Activated CD4-positive, alpha-beta T cell treated with anti-CD3 and anti-CD28 coated beads, Interleukin-2, Interleukin-4, amounts not matched to agents 100 ng/mL and 50 ng/mL, durations not matched to agents 16 hours and 8 hours (primary cell): ENCODE measurements around the gene C22orf39.

ENCODE experiments used
- DNase-seq: peaks from one replicate; pipeline ENCODE4 v3.0.0-alpha.2; 2020; ENCODE audit warnings: low spot score

The C22orf39 gene

DNA sequence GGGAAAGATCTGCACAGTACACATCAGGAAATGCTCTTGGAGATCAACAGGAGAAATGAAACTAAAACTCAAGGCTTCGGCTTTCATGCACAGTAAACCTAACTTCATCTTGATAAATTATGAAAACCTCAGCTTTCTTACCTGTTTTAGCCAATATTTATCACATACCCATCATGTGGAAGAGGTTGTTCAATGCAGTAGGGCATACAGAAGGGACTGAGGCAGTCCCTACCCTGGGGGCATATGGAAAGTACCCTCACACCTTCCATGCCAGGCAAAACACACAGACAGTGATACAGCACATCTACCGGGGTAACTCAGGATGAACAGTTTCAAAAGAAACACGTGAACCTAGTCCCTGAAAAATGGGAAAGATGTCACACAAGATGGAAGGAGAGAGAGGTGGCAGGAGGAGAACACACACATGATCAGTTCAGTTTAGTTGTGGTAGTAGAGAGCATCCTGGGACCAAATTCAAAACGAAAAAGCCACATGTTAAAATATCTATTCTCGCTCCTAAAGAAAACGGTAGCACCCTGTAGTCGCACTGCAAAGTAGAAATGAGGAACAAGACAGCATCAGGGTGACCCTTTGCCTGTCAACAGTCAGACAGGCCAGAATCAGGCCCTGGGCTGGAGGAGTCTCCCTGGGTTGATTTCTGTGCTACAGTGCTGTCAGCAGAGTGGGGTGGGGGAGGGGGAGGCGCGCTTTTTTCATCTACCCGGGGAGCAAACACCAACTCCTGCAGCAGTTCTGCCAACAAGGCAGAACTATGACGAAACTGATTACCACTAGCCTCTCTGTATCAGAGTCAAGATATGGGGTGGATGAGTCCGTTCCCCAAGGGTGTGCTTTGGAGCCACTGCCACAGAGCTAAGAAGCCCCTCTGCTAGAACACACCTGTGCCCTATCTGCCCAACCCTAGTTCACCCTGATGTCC, 17.3 kb downstream of the C22orf39 start:
- DNase-seq = peak; percentile 47

DNA sequence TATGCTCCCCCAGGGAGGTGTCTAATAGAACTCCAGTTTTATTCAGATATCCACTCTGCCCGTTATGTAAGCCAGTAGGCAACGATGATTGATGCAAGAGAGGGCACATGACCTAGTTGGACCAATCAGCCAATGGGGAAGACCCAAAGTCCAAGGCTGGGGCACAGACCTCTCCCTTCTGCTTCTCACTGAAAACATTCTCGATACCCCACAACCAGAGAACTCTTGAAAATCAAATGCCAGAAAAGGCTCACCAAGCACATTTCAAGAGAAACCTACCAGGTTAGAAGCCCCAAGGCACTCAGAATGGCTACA, 23.4 kb downstream of the C22orf39 start:
- no peak for DNase-seq

DNA sequence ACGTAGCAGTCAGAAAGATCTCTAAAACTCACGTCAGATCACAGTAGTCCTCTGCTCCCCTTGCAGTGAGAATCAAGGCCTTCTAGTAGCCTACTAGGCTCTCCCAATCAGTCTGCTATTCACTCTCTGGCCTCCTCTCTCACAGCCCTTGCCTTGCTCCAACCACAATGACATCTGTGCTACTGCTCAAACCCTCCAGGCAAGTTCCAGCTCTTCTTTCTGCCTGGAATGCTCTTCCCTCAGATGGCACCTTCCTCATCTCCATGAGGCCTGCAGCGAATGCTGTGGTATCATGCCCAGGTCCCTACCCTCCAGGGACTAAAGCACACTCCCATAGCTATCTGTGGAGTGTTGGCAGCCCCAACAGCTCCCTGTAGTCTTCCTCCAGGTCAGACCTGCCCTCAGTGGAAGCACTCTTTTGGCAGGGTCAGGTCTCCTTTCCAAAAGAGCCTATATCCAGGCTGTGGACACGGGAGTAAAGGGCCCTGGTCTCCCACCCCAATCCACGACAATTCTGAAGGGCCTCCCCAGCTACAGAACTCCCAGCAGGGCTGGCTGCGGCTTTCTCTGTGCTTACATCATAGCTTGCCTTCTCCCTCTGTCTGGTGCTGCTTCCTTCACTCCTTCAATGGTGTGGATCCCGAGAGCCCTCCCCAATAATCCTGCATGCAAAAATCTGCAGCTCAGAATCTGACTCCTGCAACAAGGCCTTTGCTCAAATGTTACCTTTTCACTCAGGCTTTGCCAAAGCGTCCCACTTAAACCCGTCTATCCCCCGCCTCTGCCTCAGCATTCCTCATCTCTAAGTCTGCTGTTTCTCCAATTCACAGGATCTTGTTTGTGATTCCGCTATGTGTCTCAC, 24.8 kb downstream of the C22orf39 start:
- no peak for DNase-seq

DNA sequence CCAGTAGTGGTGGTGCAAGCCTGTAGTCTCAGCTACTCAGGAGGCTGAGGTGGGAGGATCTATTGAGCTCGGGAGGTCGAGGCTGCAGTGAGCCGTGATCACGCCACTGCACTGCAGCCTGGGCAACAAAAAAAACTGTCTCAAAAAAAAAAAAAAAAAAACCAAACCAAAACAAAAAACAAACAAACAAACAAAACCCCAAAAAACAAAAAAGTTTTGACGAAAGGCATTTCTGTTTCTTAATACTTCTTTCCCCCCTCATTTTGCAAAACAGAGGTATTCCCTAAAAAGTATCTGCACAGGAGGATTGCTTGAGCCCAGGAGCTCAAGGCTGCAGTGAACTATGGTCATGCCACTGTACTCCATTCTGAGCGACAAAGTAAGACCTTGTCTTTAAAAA, 27.2 kb downstream of the C22orf39 start:
- no peak for DNase-seq

DNA sequence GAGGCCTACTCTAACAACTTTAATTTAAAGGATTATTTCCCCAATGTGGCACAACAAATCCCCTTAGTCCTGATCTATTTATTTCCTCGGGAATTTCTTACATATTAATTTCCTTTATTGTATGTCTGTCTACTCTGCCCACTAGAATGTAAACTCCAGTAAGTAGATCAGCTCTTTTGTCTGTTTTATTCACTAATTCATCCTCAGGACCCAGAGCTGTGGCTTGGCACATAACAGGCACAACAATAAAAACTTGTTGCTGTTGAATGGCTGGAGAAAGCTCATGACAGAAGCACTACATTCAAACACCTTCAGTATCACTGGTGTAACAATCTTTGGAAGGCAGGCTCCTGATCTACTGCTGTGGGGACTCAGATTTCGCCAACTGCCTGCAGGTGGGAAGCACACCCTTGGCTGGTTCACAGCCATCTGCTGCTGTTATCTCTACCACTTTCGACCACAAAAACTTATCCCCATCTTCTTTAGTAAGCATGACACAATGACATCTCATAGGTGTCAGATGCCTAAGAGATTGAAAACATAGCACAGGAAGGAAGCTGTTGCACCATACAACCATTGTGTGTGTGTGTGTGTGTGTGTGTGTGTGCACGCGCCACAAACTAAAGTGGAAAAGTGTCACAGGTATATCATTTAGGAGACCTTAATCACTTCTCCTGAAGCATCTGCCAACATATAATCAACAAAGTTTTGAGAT, 27.9 kb downstream of the C22orf39 start:
- peak; percentile 83 for DNase-seq

DNA sequence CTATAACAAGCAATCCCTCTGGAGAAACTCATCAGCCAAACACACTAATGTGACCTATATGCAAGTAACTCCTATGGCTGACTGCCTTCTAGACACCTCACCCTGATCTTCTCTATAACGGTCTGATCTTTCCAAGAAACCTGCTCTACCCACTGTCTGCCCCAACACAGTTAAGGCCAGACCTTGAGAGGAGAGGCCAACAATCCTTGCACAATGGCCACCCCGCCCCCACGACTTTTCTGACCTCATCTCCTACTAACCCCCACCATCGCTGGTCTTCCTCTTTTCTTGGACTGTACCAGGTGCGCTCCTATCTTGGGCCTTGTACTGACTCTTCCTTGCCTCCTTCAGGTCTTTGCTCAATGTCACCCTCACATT, 28.4 kb downstream of the C22orf39 start:
- no peak for DNase-seq

DNA sequence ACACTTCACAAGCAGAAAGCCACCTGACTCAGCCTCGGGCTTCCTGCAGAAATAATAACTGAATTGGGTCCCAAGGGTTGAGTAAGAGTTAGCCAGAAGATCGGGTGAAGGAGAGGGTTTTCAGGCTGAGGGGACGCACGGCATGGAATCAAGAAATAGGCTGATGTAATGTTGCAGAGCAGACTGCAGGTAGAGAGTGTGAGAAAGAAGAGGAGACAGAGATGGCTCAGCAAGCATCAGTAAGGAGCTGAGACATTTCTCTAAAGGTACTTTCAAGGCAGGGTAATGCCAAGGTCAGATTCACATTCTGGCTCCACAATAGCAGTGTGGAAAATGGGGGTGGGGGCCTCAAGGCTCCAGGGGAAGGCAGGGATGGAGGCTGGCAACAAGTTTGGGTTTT, 34.6 kb downstream of the C22orf39 start:
- DNase-seq = no peak

DNA sequence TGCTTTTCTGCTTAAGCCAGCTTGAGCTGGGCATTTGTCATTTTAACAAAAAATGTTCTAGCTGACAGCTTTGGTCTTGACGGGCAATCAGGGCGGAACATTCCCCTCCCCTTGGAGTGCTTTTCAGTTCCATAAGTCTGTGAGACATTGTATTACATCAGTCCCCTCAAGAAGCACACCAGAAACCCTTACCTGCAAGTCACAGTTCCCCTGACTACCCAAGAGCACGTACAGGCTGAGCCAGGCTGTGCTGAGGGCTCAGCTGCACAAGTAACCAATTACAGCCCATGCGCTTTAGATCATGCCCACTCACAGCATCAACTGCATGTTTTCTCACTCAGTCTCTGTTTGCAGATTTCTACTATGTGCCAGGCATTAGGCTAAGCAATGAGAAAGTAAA, 35.0 kb downstream of the C22orf39 start:
- no peak for DNase-seq

DNA sequence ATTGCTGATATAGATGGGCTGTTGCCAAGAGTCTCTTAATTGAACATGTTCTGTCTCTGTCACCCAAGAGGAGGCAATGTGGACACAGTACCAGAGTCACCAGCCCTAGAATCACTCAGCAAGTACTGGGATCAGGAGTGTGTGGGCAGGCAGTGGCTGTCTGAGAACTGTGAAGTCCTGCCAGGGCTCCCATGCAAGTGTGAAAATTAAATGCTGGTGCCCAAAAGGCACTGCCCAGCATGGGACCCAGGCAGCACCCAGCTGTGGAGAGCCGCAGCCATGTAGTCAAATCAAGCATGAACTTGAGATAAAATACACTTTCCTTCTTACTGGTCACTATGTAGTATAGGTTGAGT, 35.8 kb downstream of the C22orf39 start:
- no peak for DNase-seq

DNA sequence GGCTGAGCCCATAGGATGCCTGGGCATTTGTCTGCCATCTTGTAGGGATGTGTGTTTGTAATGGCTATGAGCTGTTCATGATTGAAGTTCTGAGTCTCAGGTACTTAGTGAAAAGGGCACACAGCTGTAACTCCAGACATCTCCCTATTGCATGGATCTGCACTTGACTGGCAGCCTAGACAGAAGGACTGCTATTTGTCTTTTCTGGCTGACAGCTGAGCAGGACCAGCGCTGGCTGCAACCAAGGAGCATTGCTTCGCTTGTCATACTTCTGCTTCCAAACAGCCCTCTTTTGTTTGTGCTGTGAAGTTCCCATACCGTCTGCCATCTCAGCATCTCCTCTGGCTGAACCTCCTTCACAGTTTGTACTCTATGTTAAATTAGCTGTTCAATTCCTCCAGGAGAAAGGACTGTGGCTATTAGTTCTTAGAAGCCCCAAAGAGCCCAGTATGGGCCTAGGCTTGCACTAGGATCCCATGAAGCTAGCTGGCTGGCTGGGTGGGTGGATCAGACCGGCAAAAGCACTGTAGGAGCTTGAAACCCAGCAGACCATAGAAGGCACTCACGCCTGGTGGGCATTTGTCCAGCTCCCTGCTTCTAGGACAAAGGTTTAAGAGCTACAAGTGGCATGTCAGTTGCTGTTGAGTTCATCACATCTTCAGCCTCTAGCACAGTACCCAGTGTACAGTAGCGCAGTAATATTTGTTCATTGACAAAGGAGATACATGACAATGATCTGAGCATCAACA, 36.4 kb downstream of the C22orf39 start:
- DNase-seq = no peak

DNA sequence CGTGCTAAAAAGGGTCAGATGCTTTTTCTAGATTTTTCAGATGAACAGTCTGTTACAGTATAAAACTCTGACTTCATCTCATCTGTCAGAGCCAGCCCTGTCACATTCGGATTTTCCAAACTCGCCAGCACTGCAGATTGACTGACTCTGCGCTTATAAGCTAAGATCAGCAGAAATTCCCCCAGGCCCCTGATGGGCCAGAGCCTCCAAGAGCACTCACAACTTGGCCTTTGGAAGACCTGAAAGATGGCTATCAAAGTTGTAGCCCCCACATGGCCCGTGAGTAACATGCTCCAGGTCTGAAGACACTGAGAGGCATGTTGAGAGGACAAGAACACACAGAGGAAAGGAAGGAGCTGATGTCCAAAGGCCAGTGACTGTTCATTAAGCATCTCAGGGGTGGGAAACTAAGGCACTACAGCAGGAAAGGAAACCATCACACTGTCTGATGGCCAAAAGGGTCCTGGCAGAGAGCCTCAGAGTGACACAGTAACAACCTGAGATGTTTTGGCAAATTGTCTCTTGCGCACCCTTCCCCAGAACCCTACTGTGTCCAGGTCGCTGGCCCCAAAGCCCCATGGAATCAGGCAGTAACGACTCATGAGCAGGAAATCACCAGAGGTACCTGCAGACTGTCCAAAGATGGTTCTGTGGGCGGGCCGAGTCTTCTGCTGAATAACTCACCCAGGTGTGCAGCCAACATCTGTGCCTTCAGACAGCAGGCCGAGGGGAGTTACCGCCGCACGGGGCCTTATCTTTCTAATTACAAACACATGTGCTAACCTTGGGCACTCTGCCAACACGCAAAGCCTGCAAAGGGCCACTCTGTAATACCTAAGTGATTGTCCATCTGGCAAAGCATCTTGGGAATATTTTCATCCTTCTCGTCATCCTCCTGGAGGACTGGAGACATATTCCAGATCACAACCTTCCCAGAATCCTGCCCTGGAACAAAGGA, 39.6 kb downstream of the C22orf39 start:
- DNase-seq = no peak

DNA sequence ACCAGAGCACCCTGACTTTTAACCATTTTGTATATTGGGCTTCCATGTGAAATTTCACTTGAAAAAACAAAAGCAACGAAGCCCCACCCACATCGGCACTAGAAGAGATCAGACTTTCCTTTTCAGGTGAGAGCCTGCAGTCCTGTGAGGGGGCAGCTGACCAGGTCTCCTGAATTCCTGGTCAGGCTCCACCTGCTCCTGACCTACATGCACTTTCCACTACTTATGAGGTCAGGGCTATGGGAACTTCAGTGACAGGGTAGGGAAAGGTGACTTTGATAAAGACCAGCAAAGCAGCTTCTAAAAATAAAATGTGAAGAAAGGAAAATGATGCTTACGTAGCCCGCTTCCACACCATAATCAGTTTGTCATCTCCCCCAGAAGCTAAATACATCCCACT, 40.7 kb downstream of the C22orf39 start:
- no peak for DNase-seq

DNA sequence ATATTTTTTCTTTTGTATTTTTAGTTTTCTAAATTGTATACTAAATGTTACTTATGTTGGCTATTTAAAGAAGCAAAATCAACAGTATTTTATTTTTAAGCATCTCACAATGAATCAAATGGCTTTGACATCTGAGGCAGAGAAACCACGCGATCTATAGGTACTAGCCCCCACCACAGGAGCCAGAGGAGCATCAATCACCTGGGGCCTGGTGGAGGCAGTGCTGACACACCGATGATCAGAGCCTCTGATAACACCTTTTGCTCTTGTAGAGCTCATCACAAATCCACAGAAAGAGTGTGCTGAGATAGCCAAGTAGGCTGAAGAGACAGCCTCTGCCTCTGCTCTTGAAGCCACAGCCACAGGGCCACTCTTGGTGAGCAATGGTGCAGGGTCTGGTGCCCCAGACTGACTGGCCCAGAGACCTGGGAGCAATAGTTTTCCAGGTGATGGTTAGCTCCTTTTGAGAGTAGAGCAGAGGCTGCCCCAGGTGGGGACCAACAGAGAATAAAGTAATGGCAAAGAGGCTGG, 41.2 kb downstream of the C22orf39 start:
- DNase-seq = no peak

DNA sequence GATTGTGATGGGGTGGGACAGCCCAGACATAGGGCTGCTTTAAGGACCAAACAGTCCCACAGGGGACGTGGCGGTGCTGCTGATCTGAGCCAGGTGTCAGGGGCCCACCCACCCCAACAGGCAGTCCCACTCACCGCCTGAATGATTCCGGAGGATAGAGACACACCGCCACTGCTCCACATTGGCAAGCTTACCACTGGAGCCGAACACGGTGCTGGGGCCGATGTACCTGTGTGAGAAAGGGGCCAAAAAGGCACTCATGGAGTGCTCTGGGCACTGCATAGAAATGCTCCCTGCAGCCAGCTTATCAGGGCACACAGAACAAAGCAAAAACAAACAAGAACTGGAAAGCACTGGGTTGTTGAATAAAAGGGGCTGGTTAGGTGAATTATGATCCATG, 41.9 kb downstream of the C22orf39 start:
- no peak for DNase-seq

DNA sequence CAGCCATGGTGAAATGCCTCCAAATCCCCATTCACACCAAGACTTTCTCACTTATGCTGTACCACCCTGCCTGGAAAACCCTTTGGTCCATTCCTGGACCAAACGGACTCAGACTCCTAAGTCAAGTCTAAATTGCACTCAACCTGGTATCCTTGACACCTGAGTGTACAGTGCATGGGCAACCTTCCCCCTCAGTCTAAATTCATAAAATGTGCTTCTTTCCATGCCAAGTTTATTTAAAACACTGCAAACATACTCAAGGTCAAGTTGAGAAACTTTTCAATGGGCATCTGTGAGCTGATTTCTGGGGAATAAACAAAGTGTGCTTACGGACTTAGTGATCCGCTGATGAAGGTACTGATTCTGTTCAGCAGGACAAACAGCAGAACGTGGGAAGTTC, 42.4 kb downstream of the C22orf39 start:
- no peak for DNase-seq

DNA sequence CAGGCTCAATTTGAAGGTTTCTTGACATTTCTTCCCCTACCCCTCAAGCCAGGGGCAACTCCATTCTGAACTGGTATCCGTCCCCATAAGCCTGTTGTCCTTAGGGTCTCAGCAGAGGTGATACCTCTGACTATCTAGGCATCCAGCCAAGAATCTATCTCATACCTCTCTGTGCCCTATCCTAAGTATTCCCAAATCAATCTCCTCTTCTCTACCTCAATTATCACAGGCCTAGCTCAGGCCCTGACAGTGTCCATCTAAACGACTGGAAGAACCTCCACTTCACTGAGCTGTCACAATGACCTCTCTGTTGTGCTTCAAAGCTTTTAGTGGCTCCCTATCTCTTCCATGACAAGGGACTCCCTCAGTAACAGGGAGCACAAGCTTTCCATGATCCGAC, 42.8 kb downstream of the C22orf39 start:
- no peak for DNase-seq

DNA sequence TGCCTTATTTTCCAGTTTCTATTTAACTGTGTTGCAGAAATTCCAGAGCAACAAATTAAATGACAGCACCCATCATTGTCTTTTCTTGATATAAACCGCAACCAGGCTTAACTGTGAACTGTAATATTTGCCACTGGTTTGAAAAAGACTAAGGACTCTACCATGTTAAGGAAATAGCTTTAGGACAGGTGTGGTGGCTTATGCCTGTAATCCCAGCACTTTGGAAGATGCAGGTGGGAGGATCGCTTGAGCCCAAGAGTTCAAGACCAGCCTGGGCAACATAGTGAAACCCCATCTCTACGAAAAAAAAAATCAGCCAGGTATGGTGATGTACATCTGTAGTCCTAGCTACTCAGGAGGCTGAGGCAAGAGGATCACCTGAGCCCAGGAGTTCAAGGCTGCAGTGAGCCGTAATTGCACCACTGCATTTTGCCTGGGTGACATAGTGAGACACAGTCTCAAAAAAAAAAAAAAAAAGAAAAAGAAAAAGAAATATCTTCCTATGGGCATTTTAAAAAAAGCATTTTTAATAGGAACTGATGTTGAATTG, 44.8 kb downstream of the C22orf39 start:
- no peak for DNase-seq

DNA sequence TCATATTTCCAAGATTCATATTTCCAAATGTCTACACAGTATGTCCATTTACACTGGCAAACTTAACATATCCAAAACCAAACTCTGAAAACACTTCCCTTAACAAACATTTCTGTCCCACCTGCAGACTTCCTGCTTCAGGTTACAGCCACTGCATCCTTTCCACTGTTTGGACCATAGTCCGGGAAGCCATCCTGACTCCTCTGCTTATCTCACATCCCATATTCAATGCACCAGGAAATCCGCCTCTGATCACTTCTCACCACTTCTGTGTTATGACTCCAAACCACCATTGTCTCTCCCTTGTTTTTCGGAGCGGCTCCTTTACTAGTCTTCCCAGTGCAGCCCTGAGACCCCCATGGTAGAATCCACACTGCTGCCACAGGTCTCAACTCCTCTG, 46.0 kb downstream of the C22orf39 start:
- DNase-seq = no peak

DNA sequence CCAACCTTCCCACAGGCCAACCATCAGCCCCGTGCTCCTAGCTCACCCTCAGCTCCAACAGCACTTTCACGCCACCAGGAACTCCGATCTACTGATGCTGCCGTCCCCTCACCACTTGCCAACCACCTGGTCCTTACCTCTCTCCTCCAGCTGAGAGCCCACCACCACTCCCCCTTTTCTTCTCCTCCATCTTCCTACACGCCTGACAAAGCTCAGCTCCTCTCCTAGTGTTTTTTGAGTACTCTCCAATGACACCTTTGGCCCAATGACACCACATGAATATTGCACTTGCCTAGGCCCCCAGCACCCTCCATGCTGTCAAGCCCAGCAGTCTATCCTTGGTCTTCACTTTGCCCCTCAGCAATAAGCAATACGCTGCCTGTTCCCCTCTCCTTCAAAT, 46.6 kb downstream of the C22orf39 start:
- DNase-seq = no peak

DNA sequence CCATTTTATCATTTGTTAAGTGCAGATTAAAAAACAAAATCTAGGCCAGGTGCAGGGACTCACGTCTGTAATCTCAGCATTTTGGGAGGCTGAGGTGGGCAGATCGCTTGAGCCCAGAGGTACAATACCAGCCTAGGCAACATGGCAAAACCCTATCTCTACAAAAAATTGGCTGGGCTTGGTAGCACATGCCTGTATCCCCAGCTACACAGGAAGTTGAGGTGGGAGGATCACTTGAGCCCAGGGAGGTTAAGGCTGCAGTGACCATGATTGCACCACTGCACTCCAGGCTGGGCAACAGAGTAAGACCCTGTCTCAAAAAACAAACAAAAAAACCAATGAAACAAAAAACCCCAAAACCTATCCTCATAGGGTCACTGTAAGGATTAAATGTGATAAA, 48.9 kb downstream of the C22orf39 start:
- DNase-seq = no peak
